Measurements from ENCODE around the gene SHC4.

DNA sequence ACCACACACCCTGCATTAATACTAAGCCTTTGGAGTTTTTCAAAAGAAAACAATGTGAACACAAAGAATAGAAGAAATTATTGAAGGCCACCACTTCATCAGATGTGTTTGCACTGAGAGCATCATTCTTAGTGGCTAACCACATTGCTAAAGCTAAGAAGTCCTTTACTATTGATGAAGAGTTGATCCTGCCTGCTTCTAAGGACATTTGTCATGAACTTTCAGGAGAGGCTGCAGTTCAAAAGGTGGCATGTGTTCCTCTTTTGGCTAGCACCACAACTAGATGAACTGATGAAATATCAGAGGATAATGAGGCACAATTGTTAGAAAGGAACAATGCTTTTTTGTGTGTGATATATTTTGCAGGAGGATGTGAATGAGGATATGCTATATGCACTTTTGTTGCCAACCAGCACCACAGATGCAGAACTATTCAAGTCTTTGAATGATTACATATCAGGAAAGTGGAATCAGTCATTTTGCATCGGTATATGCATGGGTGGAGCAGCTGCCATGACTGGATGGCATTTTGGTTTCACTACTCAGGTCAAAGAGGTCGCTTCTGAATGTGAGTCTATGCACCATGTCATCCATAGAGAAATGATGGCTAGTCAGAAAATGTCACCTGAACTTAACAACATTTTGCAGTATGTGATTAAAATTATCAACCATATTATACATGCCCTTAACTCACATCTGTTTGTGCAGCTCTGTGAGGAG is 88.3 kb downstream of the SHC4 start:
- TF ChIP-seq, protein P1, sequence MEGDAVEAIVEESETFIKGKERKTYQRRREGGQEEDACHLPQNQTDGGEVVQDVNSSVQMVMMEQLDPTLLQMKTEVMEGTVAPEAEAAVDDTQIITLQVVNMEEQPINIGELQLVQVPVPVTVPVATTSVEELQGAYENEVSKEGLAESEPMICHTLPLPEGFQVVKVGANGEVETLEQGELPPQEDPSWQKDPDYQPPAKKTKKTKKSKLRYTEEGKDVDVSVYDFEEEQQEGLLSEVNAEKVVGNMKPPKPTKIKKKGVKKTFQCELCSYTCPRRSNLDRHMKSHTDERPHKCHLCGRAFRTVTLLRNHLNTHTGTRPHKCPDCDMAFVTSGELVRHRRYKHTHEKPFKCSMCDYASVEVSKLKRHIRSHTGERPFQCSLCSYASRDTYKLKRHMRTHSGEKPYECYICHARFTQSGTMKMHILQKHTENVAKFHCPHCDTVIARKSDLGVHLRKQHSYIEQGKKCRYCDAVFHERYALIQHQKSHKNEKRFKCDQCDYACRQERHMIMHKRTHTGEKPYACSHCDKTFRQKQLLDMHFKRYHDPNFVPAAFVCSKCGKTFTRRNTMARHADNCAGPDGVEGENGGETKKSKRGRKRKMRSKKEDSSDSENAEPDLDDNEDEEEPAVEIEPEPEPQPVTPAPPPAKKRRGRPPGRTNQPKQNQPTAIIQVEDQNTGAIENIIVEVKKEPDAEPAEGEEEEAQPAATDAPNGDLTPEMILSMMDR (conservative IDR thresholded peaks at IDR 0.05; ENCODE audit: low read length) = no peak
- TF ChIP-seq EZH2phosphoT487 (IDR thresholded peaks at IDR 0.05; ENCODE audit: borderline replicate concordance, low read depth, low read length) = no peak

All from OCI-LY7 (cell line).